ENCODE data around the gene CASP10. TPM values are rescaled to one million over a fixed set of nuclear protein-coding genes. Genes with fewer than 3 reads are reported as not detected.

CASP10 gene
- total RNA-seq, 2 experiments from 2014 or later, result 40.7 to 42.8 TPM

- Mint-ChIP-seq H3K9me3 (ENCODE audit: insufficient read depth) (no peaks in the 10 kb centered on the region), H3K36me3 (ENCODE audit: low read depth) (peaks cover 54% of the 10 kb centered on the region), H3K27ac (peak overlapping the region; percentile 34), H3K4me3 (no peak overlapping the region), H3K27me3 (ENCODE audit: low read depth) (no peaks in the 10 kb centered on the region), H3K4me1 (ENCODE audit: low read depth) (peaks cover 44% of the 10 kb centered on the region)
- CTCF ChIA-PET, result interaction anchor here (1.5 kb wide), 1 partner anchor 32 kb away, joined by 8 read pairs; no protein-coding TSS in a partner anchor
- POLR2A ChIA-PET, result interaction anchor here (1.0 kb wide), 1 partner anchor 17 kb away, joined by 4 read pairs; the partner anchor contains the start of gene CASP10
- ATAC-seq (no peak), DNase-seq (no peak)
Observed at GRCh38 chr2:201200345-201200744, 17.4 kb downstream of the CASP10 start.

GRCh38 chr2:201201371-201201770 lies 18.4 kb downstream of the CASP10 start:
- peak overlapping the region; percentile 59 for H3K27ac Mint-ChIP-seq

GRCh38 chr2:201203916-201204654 lies 21.1 kb downstream of the CASP10 start:
- ChIA-PET POLR2A (no interaction called here), CTCF (interaction anchor here (1.8 to 3.3 kb wide), 2 partner anchors 22 to 28 kb away, joined by 10 to 13 read pairs; partner anchors contain the start of gene CASP10)
- Mint-ChIP-seq H3K4me3 (no peak overlapping the region), H3K27me3 (ENCODE audit: low read depth) (no peaks in the 10 kb centered on the region), H3K4me1 (ENCODE audit: low read depth) (peaks cover 31% of the 10 kb centered on the region), H3K9me3 (ENCODE audit: insufficient read depth) (no peaks in the 10 kb centered on the region), H3K36me3 (ENCODE audit: low read depth) (peaks cover 52% of the 10 kb centered on the region), H3K27ac (no peak overlapping the region)
- ATAC-seq, result no peak
- no peak for DNase-seq

More at GRCh38 chr2:201201371-201201770, 18.4 kb downstream of the CASP10 start:
- Mint-ChIP-seq H3K36me3 (ENCODE audit: low read depth) (peaks cover 50% of the 10 kb centered on the region), H3K4me1 (ENCODE audit: low read depth) (peaks cover 38% of the 10 kb centered on the region), H3K4me3 (no peak overlapping the region), H3K9me3 (ENCODE audit: insufficient read depth) (no peaks in the 10 kb centered on the region), H3K27me3 (ENCODE audit: low read depth) (no peaks in the 10 kb centered on the region)
- ChIA-PET CTCF (interaction anchor here (1.5 kb wide), 1 partner anchor 31 kb away, joined by 8 read pairs; no protein-coding TSS in a partner anchor), POLR2A (interaction anchor here (0.6 kb wide), 1 partner anchor 21 kb away, joined by 3 read pairs; no protein-coding TSS in a partner anchor)
- DNase-seq, result peak; percentile 32
- ATAC-seq, result peak; percentile 41

- ATAC-seq (peak; percentile 50), DNase-seq (no peak)
- Mint-ChIP-seq H3K4me3 (no peak overlapping the region), H3K27me3 (ENCODE audit: low read depth) (no peaks in the 10 kb centered on the region), H3K9me3 (ENCODE audit: insufficient read depth) (no peaks in the 10 kb centered on the region), H3K27ac (no peak overlapping the region), H3K4me1 (ENCODE audit: low read depth) (peaks cover 30% of the 10 kb centered on the region), H3K36me3 (ENCODE audit: low read depth) (peaks cover 57% of the 10 kb centered on the region)
- POLR2A ChIA-PET, result no interaction called here
- CTCF ChIA-PET, result interaction anchor here (1.8 to 3.3 kb wide), 2 partner anchors 22 to 27 kb away, joined by 10 to 13 read pairs; partner anchors contain the start of gene CASP10
Observed at GRCh38 chr2:201204655-201205514, 21.9 kb downstream of the CASP10 start.

- ATAC-seq (no peak), DNase-seq (no peak)
- no peaks in the 10 kb centered on the region for H3K27me3 Mint-ChIP-seq (ENCODE audit: low read depth)
- H3K4me3 Mint-ChIP-seq, result no peak overlapping the region
- H3K36me3 Mint-ChIP-seq (ENCODE audit: low read depth), result peaks cover 56% of the 10 kb centered on the region
- CTCF ChIA-PET, result interaction anchor here (0.7 to 3.3 kb wide), 3 partner anchors 11 to 27 kb away, joined by 3 to 10 read pairs (median 7); partner anchors contain the start of gene CASP10
- no peak overlapping the region for H3K27ac Mint-ChIP-seq
- POLR2A ChIA-PET, result no interaction called here
- H3K4me1 Mint-ChIP-seq (ENCODE audit: low read depth), result peaks cover 30% of the 10 kb centered on the region
- no peaks in the 10 kb centered on the region for H3K9me3 Mint-ChIP-seq (ENCODE audit: insufficient read depth)
Observed at GRCh38 chr2:201205515-201205849, 22.5 kb downstream of the CASP10 start.

- ATAC-seq, result no peak
- Mint-ChIP-seq H3K4me1 (ENCODE audit: low read depth) (peaks cover 28% of the 10 kb centered on the region), H3K36me3 (ENCODE audit: low read depth) (peaks cover 44% of the 10 kb centered on the region), H3K27me3 (ENCODE audit: low read depth) (no peaks in the 10 kb centered on the region), H3K4me3 (no peak overlapping the region), H3K9me3 (ENCODE audit: insufficient read depth) (no peaks in the 10 kb centered on the region), H3K27ac (no peak overlapping the region)
- ChIA-PET POLR2A (no interaction called here), CTCF (interaction anchor here (2.1 to 2.3 kb wide), 3 partner anchors 23 to 26 kb away, joined by 6 to 16 read pairs (median 8); partner anchors contain the start of gene CASP10)
- DNase-seq, result no peak
Observed at GRCh38 chr2:201208563-201209252, 25.8 kb downstream of the CASP10 start.

- Mint-ChIP-seq H3K4me1 (ENCODE audit: low read depth) (peaks cover 32% of the 10 kb centered on the region), H3K27me3 (ENCODE audit: low read depth) (no peaks in the 10 kb centered on the region), H3K9me3 (ENCODE audit: insufficient read depth) (no peaks in the 10 kb centered on the region), H3K36me3 (ENCODE audit: low read depth) (peaks cover 45% of the 10 kb centered on the region), H3K4me3 (no peak overlapping the region), H3K27ac (no peak overlapping the region)
- DNase-seq (no peak), ATAC-seq (no peak)
- CTCF ChIA-PET, result interaction anchor here (1.7 kb wide), 1 partner anchor 16 kb away, joined by 4 read pairs; no protein-coding TSS in a partner anchor
- POLR2A ChIA-PET, result no interaction called here
Observed at GRCh38 chr2:201215963-201216362, 33.0 kb downstream of the CASP10 start.

- peaks cover 32% of the 10 kb centered on the region for H3K4me1 Mint-ChIP-seq (ENCODE audit: low read depth)
- no peaks in the 10 kb centered on the region for H3K27me3 Mint-ChIP-seq (ENCODE audit: low read depth)
- CTCF ChIA-PET, result interaction anchor here (1.7 kb wide), 1 partner anchor 15 kb away, joined by 4 read pairs; no protein-coding TSS in a partner anchor
- peaks cover 49% of the 10 kb centered on the region for H3K36me3 Mint-ChIP-seq (ENCODE audit: low read depth)
- POLR2A ChIA-PET, result no interaction called here
- no peak overlapping the region for H3K27ac Mint-ChIP-seq
- ATAC-seq (no peak), DNase-seq (no peak)
- H3K4me3 Mint-ChIP-seq, result no peak overlapping the region
- no peaks in the 10 kb centered on the region for H3K9me3 Mint-ChIP-seq (ENCODE audit: insufficient read depth)
Observed at GRCh38 chr2:201216918-201217317, 34.0 kb downstream of the CASP10 start.

GRCh38 chr2:201218780-201219179 lies 35.8 kb downstream of the CASP10 start:
- peak overlapping the region; percentile 9 for H3K27ac Mint-ChIP-seq
- H3K36me3 Mint-ChIP-seq (ENCODE audit: low read depth), result peaks cover 61% of the 10 kb centered on the region
- no peaks in the 10 kb centered on the region for H3K27me3 Mint-ChIP-seq (ENCODE audit: low read depth)
- no peaks in the 10 kb centered on the region for H3K9me3 Mint-ChIP-seq (ENCODE audit: insufficient read depth)
- ATAC-seq, result no peak
- POLR2A ChIA-PET, result no interaction called here
- no peak overlapping the region for H3K4me3 Mint-ChIP-seq
- CTCF ChIA-PET, result interaction anchor here (1.0 to 6.3 kb wide), 3 partner anchors 14 to 36 kb away, joined by 4 to 72 read pairs (median 5); partner anchors contain the start of gene CASP10
- peak; percentile 14 for DNase-seq
- H3K4me1 Mint-ChIP-seq (ENCODE audit: low read depth), result peaks cover 39% of the 10 kb centered on the region

GRCh38 chr2:201219328-201220096 lies 36.6 kb downstream of the CASP10 start:
- peaks cover 37% of the 10 kb centered on the region for H3K4me1 Mint-ChIP-seq (ENCODE audit: low read depth)
- ChIA-PET POLR2A (interaction anchor here (0.7 to 1.9 kb wide), 2 partner anchors 13 to 37 kb away, joined by 3 to 6 read pairs; partner anchors contain the start of gene CASP10), CTCF (interaction anchor here (1.1 to 6.3 kb wide), 3 partner anchors 13 to 42 kb away, joined by 3 to 72 read pairs (median 29); partner anchors contain the start of gene CASP10)
- DNase-seq (no peak), ATAC-seq (no peak)
- peaks cover 62% of the 10 kb centered on the region for H3K36me3 Mint-ChIP-seq (ENCODE audit: low read depth)
- H3K9me3 Mint-ChIP-seq (ENCODE audit: insufficient read depth), result no peaks in the 10 kb centered on the region
- H3K27ac Mint-ChIP-seq, result peak overlapping the region; percentile 9
- no peaks in the 10 kb centered on the region for H3K27me3 Mint-ChIP-seq (ENCODE audit: low read depth)
- no peak overlapping the region for H3K4me3 Mint-ChIP-seq

Measured in activated CD8-positive, alpha-beta T cell treated with anti-CD3 and anti-CD28 coated beads, Interleukin-2, amount 10 ng/mL, durations not matched to agents 7 days and 5 days (primary cell).